LoVo (cell line): ENCODE measurements around the gene MAP3K6.

Source experiments
- DNase-seq: peaks from one replicate; pipeline ENCODE4 v3.0.0-alpha.2; 2016; ENCODE audit warnings: low spot score

MAP3K6 gene

DNA sequence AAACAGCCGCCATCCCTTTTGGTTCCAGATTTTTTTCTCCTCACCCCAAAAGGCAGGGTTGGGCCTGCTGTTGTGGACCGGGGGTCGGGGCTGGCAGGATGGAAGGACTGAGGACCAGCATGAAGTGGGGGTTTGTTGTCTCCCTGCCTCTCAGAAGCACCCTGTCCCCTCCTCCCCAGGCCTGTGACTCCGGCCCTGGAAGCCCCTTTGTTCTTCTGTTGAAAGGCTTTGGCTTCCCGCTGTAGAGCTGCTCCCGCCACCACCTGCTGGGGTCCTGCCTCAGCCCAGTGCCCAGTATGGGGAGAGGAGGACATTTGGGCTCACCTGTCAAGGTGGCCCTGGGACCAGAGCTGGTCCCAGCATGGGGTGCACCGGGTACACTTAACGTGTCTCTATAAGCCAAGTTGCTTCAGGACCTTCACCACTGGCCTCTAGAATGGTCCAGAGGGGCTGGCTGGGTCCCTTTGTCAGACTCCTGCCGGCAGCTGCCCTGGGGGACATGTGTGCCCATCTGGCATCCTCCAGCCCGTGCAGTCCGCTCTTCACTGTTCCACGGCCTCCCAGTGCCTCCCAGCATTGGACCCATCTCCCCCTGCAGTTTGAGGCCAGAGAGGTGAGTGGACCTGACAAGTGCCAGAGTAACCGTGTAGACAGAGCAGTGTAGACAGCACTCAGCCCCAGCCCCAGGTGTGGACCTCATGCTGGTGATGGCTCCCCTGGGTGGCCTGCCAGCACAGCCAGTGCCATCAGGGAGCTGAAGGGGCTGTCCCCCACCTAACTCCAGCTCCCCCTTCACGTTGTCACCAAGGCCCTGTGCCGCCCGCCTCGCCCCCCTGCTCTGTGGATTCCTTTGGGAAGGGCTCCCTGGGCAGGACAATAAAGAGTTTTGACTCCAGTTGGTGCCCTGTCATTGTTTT is 31.0 kb downstream of the MAP3K6 start:
- DNase-seq: no peak

DNA sequence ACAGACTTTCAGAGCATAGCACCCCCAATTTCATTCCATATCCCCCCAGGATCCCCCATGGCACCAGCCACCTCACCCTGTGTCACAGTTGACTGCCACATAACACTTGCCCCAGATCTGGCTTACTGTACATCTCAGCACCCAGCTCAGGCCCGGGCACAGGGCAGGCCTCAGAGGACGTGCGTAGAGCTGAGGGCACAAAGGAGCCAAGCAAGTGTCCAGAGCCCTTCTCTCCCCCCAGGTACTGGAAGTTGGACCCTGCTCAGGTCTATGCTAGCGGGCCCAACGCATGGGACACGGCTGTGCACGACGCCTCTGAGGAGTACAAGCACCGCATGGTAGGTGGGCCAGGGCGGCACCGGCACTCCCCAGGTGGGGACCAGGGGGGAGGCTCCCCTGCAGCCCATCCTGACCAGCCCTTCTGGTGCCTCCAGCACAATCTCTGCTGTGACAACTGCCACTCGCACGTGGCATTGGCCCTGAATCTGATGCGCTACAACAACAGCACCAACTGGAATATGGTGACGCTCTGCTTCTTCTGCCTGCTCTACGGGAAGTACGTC is 33.0 kb downstream of the MAP3K6 start:
- DNase-seq: no peak

DNA sequence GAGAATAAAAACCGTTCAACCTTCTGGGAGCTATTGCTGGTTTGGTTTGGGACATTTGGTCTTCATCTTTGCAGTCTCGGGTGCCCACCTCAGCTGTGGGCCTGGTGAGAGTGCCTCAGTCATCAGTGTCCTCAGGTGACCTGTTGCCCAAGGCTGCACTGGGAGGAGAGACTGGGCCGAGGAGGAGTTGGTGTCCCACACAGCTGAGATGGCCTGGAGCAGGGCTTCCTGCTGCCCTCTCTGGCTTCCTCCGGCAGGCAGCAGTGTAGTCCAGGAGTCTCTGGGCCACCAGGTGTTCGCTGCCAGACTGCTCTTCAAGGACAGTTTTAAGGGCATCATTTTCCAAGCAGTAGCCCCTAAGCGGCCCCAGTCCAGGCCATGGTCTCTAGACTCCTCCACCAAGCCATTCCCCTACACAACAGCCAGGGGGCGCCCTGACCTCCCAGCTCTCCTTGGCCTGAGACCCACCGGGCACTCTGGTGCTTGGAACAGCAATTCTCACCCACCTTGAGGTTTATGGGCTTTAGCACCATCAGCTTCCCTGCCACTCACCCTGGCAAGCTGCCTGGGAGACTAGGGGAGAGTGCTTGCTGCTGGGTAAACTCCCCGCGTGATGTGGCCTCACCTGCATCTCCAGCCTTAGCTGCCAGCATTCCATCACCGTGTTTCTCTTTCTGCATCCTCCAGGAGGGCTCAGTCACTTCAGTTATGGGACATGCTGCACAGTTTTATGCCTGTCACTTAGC is 34.1 kb downstream of the MAP3K6 start:
- no peak for DNase-seq

- DNase-seq: no peak
Measured at GRCh38 chr1:27331922-27332321, 34.8 kb downstream of the MAP3K6 start.

GRCh38 chr1:27331426-27331825 is 35.3 kb downstream of the MAP3K6 start:
- DNase-seq: no peak

DNA sequence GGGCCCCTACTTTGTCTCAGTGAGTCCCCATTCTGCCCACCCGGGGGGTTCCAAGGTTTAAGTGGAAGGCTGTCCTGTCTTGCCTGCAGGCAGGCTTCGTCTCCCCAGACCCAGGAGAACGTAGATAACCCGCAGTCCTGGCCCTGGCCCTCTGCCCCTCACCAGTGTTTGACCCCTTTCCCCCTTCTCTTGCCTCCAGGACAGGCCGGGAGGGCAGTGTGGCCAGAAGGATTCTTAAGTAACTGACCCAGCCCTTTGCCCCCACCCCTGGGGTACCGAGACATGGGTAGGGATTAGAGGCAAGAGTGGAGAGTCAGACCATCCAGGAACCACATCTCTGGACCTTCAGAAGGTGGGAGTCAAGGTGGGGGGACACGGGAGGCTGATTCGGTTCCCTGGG is 36.0 kb downstream of the MAP3K6 start:
- no peak for DNase-seq

- DNase-seq: no peak
Measured at GRCh38 chr1:27327964-27328363, 38.8 kb downstream of the MAP3K6 start.

DNA sequence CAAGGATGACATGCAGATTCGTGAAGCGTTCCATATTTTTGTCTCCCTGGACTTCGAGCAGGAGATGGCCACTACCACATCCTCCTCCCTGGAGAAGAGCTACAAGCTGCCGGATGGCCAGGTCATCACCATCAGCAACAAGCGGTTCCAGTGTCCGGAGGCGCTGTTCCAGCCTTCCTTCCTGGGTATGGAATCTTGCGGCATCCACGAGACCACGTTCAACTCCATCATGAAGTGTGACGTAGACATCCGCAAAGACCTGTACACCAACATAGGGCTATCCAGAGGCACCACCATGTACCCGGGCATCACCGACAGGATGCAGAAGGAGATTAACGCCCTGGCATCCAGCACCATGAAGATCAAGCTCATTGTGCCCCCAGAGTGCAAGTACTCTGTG is 41.5 kb downstream of the MAP3K6 start:
- DNase-seq: no peak

DNA sequence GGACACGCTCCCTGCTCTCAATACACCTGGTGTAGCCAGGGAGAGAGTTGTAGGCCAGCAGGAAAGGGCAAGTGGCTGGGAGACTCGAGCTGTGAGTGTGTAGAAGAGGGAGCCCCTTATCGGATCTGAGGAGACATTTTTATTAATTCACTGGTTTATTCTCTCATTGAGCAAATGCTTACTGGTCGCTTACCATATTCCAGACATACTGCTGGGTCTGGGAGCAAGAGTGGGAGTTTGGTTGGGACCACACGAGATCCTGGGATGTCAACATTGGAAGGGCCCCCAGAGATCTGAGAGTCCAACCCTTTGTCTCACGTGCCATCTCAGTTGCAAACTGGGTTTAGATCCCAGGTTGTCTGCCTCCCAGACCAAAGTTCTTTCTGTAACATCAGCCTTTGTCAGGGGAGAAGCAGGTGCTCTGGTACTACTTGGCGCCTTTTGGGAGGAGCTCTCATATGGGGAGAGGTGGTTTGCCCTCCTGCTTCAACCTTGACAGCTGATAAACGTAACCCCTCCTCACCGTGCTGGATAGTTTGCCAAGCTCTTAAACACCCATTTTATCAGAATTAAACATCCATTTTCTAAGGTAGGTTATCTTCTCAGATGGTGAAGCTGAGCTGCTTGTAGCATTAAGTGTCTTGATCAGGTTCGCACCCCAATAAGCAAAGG is 44.1 kb downstream of the MAP3K6 start:
- no peak for DNase-seq

- DNase-seq: peak; percentile 97
Measured at GRCh38 chr1:27321813-27322568, 44.8 kb downstream of the MAP3K6 start, which contains the start of gene TMEM222. Gene TMEM222, plus strand, starts transcription at chr1:27322163. Its CDS starts 35 bp downstream, at chr1:27322198.

GRCh38 chr1:27318596-27318995 is 48.2 kb downstream of the MAP3K6 start:
- no peak for DNase-seq

GRCh38 chr1:27318136-27318535 is 48.6 kb downstream of the MAP3K6 start:
- no peak for DNase-seq

DNA sequence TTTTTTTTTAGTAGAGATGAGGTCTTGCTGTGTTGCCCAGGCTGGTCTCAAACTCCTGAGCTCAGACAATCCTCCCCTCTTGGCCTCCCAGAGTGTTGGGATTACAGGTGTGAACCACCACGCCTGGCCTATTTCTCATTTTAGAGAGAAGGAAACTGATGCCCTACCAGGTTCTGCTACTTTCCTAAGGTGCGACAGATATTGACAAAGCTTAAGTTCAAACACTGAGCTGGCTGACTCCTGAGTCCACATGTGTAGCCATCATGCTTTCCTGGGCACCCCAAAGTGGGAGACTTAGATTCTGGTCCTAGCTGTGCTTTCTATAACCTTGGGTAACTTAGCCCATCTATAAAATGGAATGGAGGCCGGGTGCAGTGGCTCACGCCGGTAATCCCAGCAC is 49.9 kb downstream of the MAP3K6 start:
- DNase-seq: no peak

DNA sequence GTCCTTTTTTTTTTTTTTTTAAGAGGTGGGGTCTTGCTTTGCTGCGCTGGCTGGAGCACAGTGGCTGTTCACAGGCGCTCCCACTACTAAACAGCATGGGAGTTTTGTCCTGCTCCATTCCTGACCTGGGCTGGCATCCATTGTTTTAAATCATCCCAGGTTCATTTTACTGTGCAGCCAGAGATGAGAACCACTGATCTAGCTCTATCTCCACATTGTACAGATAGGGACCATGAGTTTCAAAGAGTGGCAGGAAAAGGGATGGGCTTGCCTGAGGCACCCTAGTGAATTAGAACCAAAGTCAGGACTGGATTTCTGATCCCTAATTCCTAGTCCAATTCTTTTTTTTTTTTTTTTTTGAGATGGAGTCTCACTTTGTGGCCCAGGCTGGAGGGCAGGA is 52.0 kb downstream of the MAP3K6 start:
- DNase-seq: no peak

DNA sequence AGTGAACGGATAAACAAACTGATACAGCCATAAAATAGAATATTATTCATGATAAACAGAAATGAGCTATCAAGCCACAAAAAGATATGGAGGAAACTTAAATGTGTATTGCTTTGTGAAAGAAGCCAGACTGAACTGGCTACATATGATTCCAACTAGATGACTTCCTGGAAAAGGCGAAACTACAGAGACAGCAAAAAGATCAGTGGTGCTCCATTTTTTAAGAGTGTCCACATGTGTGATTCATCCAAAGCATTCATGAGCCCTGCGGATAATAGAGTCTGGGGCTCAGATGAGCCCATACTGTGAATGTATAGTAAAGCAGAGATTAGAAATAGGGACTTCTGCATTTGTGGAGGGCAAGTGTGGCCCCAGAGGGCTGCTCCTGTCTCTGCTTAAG is 52.6 kb downstream of the MAP3K6 start:
- no peak for DNase-seq

DNA sequence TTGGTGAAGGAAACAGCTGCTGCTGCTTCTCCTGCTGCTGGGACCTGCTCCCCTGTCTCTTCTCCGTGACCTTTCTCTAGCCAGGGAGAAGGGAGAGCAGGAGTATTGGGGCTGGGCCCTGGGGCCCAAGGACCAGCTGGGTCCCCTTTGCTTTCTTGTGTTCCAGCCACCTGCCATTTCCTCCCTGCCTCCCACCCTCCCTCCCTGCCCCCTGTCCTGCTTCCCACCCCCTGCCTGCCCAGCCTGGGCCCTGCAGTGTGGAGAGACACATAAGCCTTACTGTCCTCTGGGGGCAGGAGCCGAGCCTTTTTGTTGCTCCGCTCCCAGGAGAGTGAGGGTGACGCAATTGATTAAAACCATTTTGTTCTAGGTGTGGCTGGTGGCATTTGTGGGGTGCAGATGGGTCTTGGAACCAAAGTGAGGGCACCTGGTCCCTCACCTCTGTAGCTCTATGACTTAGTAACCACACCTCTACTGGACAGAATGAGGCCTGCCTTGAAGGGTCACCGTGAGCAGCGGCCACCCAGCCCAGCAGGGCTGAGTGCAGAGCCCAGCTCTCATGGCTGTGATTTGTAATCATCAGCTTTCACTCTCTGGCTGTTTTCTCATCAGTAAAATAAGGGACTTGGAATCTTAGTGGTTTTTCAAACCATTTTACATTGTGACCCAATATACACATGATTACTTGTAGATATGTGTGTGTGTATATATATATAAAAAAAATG is 58.7 kb downstream of the MAP3K6 start:
- no peak for DNase-seq

GRCh38 chr1:27306892-27307761 is 59.6 kb downstream of the MAP3K6 start:
- no peak for DNase-seq

DNA sequence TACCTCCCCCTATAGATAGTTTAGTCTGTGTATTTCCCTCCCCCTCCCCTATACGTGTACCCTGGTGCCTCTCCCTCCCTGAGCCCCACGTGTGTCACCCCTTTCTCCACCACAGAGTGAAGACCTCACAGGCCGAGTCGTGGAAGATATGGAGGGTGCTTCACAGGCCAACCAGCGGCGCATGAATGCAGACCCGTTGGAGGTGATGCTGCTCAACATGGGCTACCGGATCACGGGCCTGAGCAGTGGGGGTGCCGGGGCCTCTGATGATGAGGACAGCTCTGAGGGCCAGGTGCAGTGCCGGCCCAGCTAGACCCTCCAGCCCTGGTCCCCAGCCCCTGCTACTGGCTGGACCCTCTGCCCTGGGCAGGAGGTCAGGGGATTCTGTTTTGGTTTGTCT is 60.7 kb downstream of the MAP3K6 start:
- no peak for DNase-seq
